ENCODE results near the gene FAF1.
"Not testable (repeated sequence)": the region's sequence is repeated elsewhere in the genome, so short reads cannot be mapped to it uniquely, and the experiment has no call there.

- TF ChIP-seq CTCF, POLR2A (IDR thresholded peaks at IDR 0.05): not testable (repeated sequence)
Measured at GRCh38 chr1:51005549-51005948, 45.5 kb upstream of the FAF1 start.
